NCI-H1048 (cell line): ENCODE results near the gene EXOC3L2.

Experiments used
- DNase-seq: peaks from one replicate; lab custom pipeline; 2025; lab: John Stamatoyannopoulos, UW

Gene EXOC3L2

GRCh38 chr19:45218911-45219743 is 26.1 kb downstream of the EXOC3L2 start:
- no peak for DNase-seq

- no peak for DNase-seq
Observed at GRCh38 chr19:45218426-45218825, 26.8 kb downstream of the EXOC3L2 start.

- DNase-seq, result no peak
Observed at GRCh38 chr19:45217957-45218334, 27.3 kb downstream of the EXOC3L2 start.

GRCh38 chr19:45217193-45217956 is 27.8 kb downstream of the EXOC3L2 start:
- no peak for DNase-seq

DNA sequence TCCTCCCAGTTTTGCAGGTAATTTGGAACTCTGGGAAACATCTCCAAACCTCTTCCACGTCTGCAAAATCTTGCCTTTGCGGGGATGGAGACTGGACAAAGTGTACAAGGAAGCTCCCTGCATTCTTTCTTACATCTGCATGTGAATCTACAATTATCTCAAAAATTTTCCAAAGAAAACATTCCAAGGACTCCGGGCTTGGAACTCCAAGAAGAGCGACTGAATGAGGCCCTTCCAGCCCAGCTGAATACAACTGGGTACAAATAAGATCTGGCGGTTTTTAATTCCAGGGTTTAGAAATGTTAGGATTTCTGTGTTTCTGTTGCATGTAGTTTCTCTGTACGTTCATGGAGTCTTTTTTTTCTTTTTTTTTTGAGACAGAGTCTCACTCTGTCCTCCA is 28.5 kb downstream of the EXOC3L2 start:
- no peak for DNase-seq

DNA sequence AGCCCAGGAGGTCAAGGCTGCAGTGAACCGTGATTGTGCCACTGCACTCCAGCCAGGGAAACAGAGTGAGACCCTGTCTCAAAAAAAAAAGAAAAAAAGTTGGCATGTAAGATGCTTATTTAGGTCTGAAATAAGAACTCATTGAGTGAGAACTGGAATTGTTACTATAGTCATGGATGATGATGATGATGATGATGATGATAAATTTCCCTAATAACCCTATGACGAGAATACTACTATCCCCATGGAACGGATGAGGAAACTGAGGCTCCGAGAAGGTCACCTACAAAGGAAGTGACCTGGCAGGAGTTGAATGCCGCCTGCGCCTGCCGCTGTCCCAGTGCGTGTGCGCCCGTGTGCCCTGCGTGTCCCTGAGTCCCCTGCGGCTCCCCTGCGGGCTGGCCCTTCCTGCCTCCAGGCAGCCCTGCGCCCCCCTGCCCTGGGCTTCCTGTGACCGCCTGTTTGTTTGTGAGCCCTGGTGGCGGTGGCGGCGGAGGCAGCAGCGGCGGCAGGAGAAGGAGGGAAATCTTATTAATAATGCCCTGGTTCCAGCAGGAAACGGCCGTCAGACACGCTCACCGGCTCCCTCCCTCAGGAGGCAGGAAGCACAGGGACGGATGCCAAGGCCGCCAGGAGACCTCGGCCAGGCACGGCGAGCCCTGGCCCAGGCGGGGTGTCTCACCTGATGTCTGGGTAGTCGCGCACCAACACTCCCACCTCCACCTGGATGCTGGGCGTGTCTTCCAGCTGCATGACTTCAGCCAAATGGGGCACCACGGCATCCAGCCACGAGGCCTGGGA is 29.6 kb downstream of the EXOC3L2 start:
- no peak for DNase-seq

GRCh38 chr19:45213031-45213430 is 32.2 kb downstream of the EXOC3L2 start:
- DNase-seq, result no peak

GRCh38 chr19:45211751-45212381 is 33.3 kb downstream of the EXOC3L2 start:
- no peak for DNase-seq

- DNase-seq, result no peak
Observed at GRCh38 chr19:45206328-45206727, 38.9 kb downstream of the EXOC3L2 start.

GRCh38 chr19:45205810-45206209 is 39.4 kb downstream of the EXOC3L2 start:
- DNase-seq, result no peak

DNA sequence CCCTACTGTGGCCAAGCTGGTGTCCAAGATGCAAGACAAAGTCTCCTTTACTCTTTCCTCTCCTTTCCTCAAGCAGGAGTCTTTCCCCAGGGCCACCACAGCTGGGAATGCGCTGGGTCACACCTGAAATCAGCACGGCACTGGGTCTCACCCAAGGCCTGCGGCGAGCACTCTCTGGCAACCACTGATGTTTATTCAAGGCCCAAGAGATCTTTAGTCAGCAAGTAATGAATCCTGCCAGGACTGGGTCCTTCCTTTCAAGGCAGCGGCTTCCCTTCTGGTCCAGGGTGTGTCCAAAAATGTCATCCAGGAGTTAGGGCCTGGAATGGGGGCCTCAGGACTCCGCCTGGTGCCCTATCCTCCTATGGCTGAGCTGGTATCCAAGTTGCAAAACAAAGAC is 42.6 kb downstream of the EXOC3L2 start:
- DNase-seq, result no peak

DNA sequence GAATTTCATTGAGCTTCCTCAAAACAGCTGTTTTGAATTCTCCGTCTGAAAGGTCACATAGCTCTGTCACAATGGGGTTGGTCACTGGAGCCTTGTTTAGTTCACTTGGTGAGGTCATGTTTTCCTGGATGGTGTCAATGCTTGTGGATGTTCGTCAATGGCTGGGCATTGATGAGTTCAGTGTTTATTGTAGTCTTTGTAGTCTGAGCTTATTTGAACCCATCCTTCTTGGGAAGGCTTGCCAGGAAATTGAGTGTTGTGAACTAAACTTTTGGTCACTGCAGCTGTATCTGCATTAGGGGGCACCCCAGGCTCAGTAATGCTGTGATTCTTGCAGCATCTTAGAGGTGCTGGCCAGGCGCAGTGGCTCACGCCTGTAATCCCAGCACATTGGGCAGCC is 44.6 kb downstream of the EXOC3L2 start:
- DNase-seq, result no peak

DNA sequence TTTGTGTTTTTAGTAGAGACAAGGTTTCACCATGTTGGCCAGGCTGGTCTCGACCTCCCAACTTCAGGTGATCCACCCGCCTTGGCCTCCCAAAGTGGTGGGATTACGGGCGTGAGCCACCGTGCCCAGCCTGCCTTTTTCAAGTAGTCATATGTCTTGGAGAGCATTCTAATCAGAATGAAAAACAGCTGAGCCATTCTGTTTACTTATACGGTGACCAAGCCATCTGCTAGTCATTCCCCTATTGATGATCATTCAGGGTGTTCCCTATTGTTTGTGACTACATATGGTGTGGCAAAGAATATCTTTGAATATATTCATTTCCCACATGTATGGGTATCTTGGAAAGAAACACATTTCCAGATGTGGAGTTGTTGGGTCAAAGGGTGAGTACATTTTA is 49.4 kb downstream of the EXOC3L2 start:
- no peak for DNase-seq

- no peak for DNase-seq
Observed at GRCh38 chr19:45191375-45191774, 53.8 kb downstream of the EXOC3L2 start.

DNA sequence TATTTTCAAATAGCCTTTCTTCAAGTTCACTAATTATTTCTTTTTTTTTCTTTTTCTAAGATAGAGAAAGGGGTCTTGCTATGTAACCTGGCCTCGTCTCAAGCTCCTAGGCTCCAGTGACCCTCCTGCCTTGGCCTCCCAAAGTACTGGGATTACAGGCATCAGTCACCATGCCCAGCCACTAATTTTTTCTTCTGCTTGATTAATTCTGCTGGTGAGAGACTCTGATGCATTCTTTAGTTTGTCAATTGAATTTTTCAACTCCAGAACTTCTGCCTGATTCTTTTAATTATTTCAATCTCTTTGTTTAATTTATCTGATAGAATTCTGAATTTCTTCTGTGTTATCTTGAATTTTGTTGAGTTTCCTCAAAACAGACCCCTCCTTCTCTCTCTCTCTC is 55.2 kb downstream of the EXOC3L2 start:
- DNase-seq, result no peak

DNA sequence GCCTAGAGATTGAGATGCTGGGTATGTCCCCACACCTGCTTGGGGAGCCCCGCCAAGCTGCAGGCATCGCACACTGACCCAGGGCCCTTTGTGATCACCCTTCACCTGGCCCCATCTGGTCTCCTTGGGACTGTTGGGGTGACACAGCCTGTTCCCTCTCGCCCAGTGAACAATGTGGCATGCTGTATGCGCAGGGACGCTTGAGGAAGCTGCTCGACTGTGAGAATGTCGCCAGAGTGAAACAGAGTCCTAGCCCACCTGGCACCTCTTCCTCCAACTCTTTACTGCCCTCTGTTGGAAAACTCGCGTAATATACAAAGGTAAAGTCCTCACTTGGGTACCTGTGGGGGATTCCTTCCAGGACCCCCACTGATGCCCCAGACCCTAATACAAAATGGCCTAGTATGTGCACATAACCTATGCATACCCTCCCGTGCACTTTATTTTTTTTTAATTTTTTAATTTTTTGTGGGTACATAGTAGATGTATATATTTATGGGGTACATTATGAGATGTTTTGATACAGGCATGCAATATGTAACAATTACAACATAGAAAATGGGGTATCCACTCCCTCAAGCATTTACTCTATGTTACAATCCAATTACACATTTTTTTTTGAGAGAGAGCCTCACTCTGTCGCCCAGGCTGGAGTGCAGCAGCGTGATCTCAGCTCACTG is 57.6 kb downstream of the EXOC3L2 start:
- DNase-seq, result peak; percentile 33

GRCh38 chr19:45186509-45187334 is 58.5 kb downstream of the EXOC3L2 start:
- no peak for DNase-seq

DNA sequence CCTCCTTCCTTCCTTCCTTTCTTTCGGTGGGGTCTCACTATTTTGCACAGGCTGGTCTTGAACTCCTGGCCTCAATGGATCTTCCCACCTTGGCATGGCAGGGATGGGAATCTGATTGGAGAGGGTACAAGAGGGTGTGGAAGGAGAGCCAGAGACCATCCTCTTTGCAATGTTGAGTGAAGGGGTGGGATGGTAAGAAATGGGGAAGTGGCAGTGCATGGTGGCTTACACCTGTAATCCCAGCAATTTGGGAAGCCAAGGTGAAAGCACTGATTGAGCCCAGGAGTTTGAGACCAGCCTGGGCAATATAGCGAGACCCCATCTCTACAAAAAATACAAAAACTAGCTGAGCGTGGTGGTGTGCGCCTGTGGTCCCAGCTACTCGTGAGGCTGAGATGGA is 61.1 kb downstream of the EXOC3L2 start:
- DNase-seq, result no peak

DNA sequence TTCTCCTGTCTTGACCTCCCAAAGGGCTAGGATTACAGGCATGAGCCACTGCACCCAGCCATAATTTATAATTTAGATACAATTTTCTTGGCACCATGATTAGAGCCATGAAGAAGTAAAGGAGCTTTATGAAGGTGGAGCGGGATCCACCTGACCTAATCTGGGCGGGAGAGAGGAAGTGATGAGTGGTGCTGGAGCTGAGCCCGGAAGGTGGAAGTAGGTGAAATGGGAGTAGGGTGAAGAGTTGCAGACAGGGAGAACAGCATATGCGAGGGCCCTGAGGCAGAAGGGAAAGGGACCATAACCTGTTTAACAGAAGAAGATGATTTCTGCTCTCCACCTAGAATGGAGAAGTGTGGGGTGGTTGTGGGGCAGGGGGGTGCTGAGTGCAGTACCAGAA is 62.4 kb downstream of the EXOC3L2 start:
- no peak for DNase-seq

DNA sequence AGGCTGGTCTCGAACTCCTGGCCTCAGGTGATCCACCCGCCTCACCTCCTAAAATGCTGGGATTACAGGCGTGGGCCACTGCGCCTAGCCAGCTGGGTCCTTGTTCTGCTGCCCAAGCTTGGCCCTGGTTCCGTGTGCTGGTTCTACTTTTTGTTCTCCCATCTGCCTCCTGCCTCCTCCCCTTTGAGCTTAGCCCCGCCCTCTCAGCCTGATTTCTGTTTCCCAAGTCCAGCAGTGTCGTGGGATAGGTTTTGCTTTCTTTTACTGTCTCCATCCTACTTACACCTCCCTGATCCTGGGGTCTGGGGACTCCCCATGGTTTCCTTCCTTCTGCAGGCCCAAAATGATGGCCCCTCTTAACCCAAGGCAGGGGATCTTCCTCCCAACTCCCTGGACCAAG is 64.3 kb downstream of the EXOC3L2 start:
- DNase-seq, result no peak

GRCh38 chr19:45179892-45180370 is 65.3 kb downstream of the EXOC3L2 start:
- no peak for DNase-seq
